H9 (cell line): Measurements from ENCODE around the gene TSPAN1. TPM values are rescaled to one million over a fixed set of nuclear protein-coding genes. Genes with fewer than 3 reads are reported as not detected.

Experiments used
- DNase-seq: peaks from one replicate; pipeline ENCODE4 v3.0.0-alpha.2; 2017
- H2AFZ ChIP-seq: one replicate; pipeline ENCODE4 v1.6.1; 2013; ENCODE audit warnings: mild to moderate bottlenecking, low read length, control low read depth, moderate library complexity
- H2AK5ac ChIP-seq: 2 replicates; pipeline ENCODE4 v1.6.1; 2013; ENCODE audit warnings: low read length, control low read depth, mixed read lengths; ENCODE audit not compliant: insufficient read length
- H2BK120ac ChIP-seq: one replicate; pipeline ENCODE4 v1.6.1; 2013; ENCODE audit warnings: low read depth, mild to moderate bottlenecking, low read length, control low read depth, inconsistent platforms; ENCODE audit not compliant: poor library complexity, severe bottlenecking
- H2BK12ac ChIP-seq: 2 replicates; pipeline ENCODE4 v1.6.1; 2013; ENCODE audit warnings: low read length, control low read depth, mixed read lengths, low read depth; ENCODE audit not compliant: insufficient read length
- H2BK15ac ChIP-seq: 2 replicates; pipeline ENCODE4 v1.6.1; 2013; ENCODE audit warnings: low read depth, low read length, control low read depth
- H2BK20ac ChIP-seq: one replicate; pipeline ENCODE4 v1.6.1; 2013; ENCODE audit warnings: low read depth, mild to moderate bottlenecking, low read length, control low read depth, inconsistent platforms; ENCODE audit not compliant: poor library complexity, severe bottlenecking
- H2BK5ac ChIP-seq: 2 replicates; pipeline ENCODE4 v1.6.1; 2013; ENCODE audit warnings: low read length, control low read depth, mixed read lengths; ENCODE audit not compliant: insufficient read length
- H3K14ac ChIP-seq: 2 replicates; pipeline ENCODE4 v1.6.1; 2013; ENCODE audit warnings: low read length, control low read depth; ENCODE audit not compliant: insufficient read depth
- H3K18ac ChIP-seq: 2 replicates; pipeline ENCODE4 v1.6.1; 2013; ENCODE audit warnings: low read depth, mild to moderate bottlenecking, mixed read lengths, low read length, control low read depth; ENCODE audit not compliant: insufficient read length
- H3K23ac ChIP-seq: 2 replicates; pipeline ENCODE4 v1.6.1; 2013; ENCODE audit warnings: low read length, control low read depth, mixed read lengths, low read depth; ENCODE audit not compliant: insufficient read length
- H3K23me2 ChIP-seq: 2 replicates; pipeline ENCODE4 v1.6.1; 2013; ENCODE audit warnings: low read depth, mild to moderate bottlenecking, mixed read lengths, low read length, control low read depth; ENCODE audit not compliant: insufficient read length, poor library complexity, severe bottlenecking
- H3K27ac ChIP-seq: 2 replicates; pipeline ENCODE4 v1.5.1; 2013; ENCODE audit warnings: low read length, control low read depth, mixed read lengths, low read depth; ENCODE audit not compliant: insufficient read length
- H3K27me3 ChIP-seq: 2 replicates; pipeline ENCODE4 v1.6.1; 2013; ENCODE audit warnings: low read length, control low read depth, inconsistent platforms; ENCODE audit not compliant: insufficient read depth
- H3K4ac ChIP-seq: 2 replicates; pipeline ENCODE4 v1.6.1; 2013; ENCODE audit warnings: low read depth, mild to moderate bottlenecking, control low read depth, inconsistent platforms, low read length, moderate library complexity
- H3K4me1 ChIP-seq: 2 replicates; pipeline ENCODE4 v1.6.1; 2013; ENCODE audit warnings: low read length, control low read depth, inconsistent platforms; ENCODE audit not compliant: insufficient read depth
- H3K4me2 ChIP-seq: 2 replicates; pipeline ENCODE4 v1.6.1; 2013; ENCODE audit warnings: low read length, control low read depth, mixed read lengths; ENCODE audit not compliant: insufficient read length, insufficient read depth
- H3K56ac ChIP-seq: 2 replicates; pipeline ENCODE4 v1.6.1; 2013; ENCODE audit warnings: low read depth, mild to moderate bottlenecking, mixed read lengths, low read length, control low read depth; ENCODE audit not compliant: insufficient read length
- H3K79me1 ChIP-seq: 2 replicates; pipeline ENCODE4 v1.6.1; 2013; ENCODE audit warnings: low read depth, mild to moderate bottlenecking, moderate library complexity, low read length, control low read depth, inconsistent platforms; ENCODE audit not compliant: insufficient read depth, poor library complexity, severe bottlenecking
- H3K79me2 ChIP-seq: 2 replicates; pipeline ENCODE4 v1.6.1; 2013; ENCODE audit warnings: low read length, control low read depth, inconsistent platforms; ENCODE audit not compliant: insufficient read depth
- H3K9ac ChIP-seq: 2 replicates; pipeline ENCODE4 v1.6.1; 2013; ENCODE audit warnings: low read length, control low read depth, mixed read lengths; ENCODE audit not compliant: insufficient read length; ENCODE audit errors: extremely low read depth
- H3K9me3 ChIP-seq: one replicate; pipeline ENCODE4 v1.6.1; 2013; ENCODE audit warnings: low read depth, low read length, inconsistent platforms; ENCODE audit not compliant: control insufficient read depth
- H3T11ph ChIP-seq: one replicate; pipeline ENCODE4 v1.6.1; 2013; ENCODE audit warnings: mild to moderate bottlenecking, low read length, control low read depth, inconsistent platforms
- H4K20me1 ChIP-seq: one replicate; pipeline ENCODE4 v1.6.1; 2013; ENCODE audit not compliant: control insufficient read depth, insufficient read length, insufficient read depth
- H4K5ac ChIP-seq: 2 replicates; pipeline ENCODE4 v1.6.1; 2013; ENCODE audit warnings: low read depth, mild to moderate bottlenecking, mixed read lengths, low read length, control low read depth; ENCODE audit not compliant: insufficient read length
- H4K8ac ChIP-seq: replicated peaks from 2 replicates; pipeline ENCODE4 v1.6.1; 2013; ENCODE audit warnings: low read length, control low read depth, mixed read lengths, low read depth; ENCODE audit not compliant: insufficient read length
- H4K91ac ChIP-seq: 2 replicates; pipeline ENCODE4 v1.6.1; 2013; ENCODE audit warnings: low read depth, mild to moderate bottlenecking, moderate library complexity, mixed read lengths, low read length, control low read depth; ENCODE audit not compliant: insufficient read length
- H3K27ac Mint-ChIP-seq, 3 experiments: 2 replicates in 2 of 3; 3 replicates in 1 of 3; pipeline ENCODE4 v1.8.0; 2020 to 2021; ENCODE audit warnings: mixed read lengths in 3 of 3, mild to moderate bottlenecking in 1 of 3, moderate library complexity in 1 of 3
- H3K27me3 Mint-ChIP-seq: 2 replicates; pipeline ENCODE4 v1.8.0; 2021; ENCODE audit warnings: low read depth, mild to moderate bottlenecking, moderate library complexity, mixed read lengths
- H3K36me3 Mint-ChIP-seq, 3 experiments: 2 replicates in 2 of 3; 3 replicates in 1 of 3; pipeline ENCODE4 v1.8.0; 2020 to 2021; ENCODE audit warnings: low read depth in 3 of 3, mixed read lengths in 3 of 3; ENCODE audit not compliant: insufficient read depth in 1 of 3
- H3K4me1 Mint-ChIP-seq, 2 experiments: 2 replicates each; pipeline ENCODE4 v1.8.0; 2020; ENCODE audit warnings: mixed read lengths in 2 of 2
- H3K4me3 Mint-ChIP-seq, 2 experiments: 2 replicates in 1 of 2; 3 replicates in 1 of 2; pipeline ENCODE4 v1.8.0; 2020 to 2021; ENCODE audit warnings: mild to moderate bottlenecking in 2 of 2, mixed read lengths in 2 of 2, moderate library complexity in 1 of 2
- H3K9me3 Mint-ChIP-seq, 2 experiments: 2 replicates in 1 of 2; 3 replicates in 1 of 2; pipeline ENCODE4 v1.8.0; 2020; ENCODE audit warnings: mild to moderate bottlenecking in 2 of 2, mixed read lengths in 2 of 2, moderate library complexity in 1 of 2
- WGBS: extraction: QIAGEN DNeasy Blood & Tissue Kit; methylation state at CpG from one replicate; pipeline ENCODE4 v1.1.7; 2013; ENCODE audit warnings: missing lambda C conversion rate, low lambda C conversion rate, mixed read lengths; ENCODE audit not compliant: insufficient read length; ENCODE audit errors: extremely low coverage; 5-methylcytosine and 5-hydroxymethylcytosine counted together
- total RNA-seq: library from RNA; stranded (reverse); gene quantifications from 2 replicates; pipeline ENCODE4 v1.2.1, GENCODE V29; 2021
- TF ChIP-seq, protein P1 (sequence below): fragments of 200-600 bp; sonication (generic); conservative IDR thresholded peaks from 3 replicates; pipeline ENCODE4 v1.8.0; 2021; ENCODE audit warnings: antibody characterized with exemption, mild to moderate bottlenecking

Gene TSPAN1
- total RNA-seq, 1 experiment from 2014 or later, result not detected

DNA sequence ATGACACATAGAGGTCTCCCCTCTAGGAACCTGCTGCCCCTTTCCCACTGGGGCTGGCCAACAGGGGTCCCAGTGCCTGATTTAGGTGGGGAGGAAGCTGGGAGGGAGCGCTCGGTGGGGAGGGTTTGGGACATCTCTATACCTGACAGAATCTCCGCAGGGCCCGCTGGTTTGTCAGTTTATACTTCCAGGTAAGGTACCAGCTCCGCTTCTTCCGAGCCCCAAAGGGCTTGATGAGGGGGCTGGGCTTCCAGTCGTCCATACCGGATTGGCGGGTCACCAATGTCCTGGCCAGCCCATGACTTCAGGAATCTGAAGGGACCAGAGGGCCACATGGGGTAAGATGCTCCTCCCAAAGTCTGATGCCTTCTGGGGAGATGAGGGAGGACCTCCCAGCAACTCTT, 22.7 kb downstream of the TSPAN1 start:
- Histone ChIP-seq H3K79me2 (no peaks in the 10 kb centered on the region), H3K23me2 (peaks cover 7% of the 10 kb centered on the region), H3T11ph (no peak overlapping the region), H3K27ac (no peak overlapping the region), H2BK120ac (no peak overlapping the region), H3K14ac (no peak overlapping the region), H2BK5ac (no peak overlapping the region), H2BK20ac (no peak overlapping the region), H3K9ac (no peak overlapping the region), H3K4ac (no peak overlapping the region), H3K56ac (no peak overlapping the region), H2BK15ac (no peak overlapping the region), H3K18ac (no peak overlapping the region), H2BK12ac (no peak overlapping the region), H3K4me2 (peak overlapping the region; percentile 72), H3K23ac (no peak overlapping the region), H3K9me3 (no peaks in the 10 kb centered on the region), H2AK5ac (no peak overlapping the region), H3K4me1 (no peaks in the 10 kb centered on the region), H3K27me3 (no peaks in the 10 kb centered on the region), H4K5ac (no peak overlapping the region), H4K8ac (no peak overlapping the region), H4K20me1 (no peaks in the 10 kb centered on the region), H2AFZ (no peak overlapping the region), H4K91ac (no peak overlapping the region), H3K79me1 (no peaks in the 10 kb centered on the region)
- Mint-ChIP-seq H3K36me3 (peaks cover 5 to 24% (median 20%) of the 10 kb centered on the region in 3 experiments), H3K9me3 (no peaks in the 10 kb centered on the region), H3K4me1 (peaks cover 10 to 21% of the 10 kb centered on the region in 2 experiments), H3K27ac (peak overlapping the region in 1 of 3 experiments; percentile 82; a peak in 1 of 7 replicates), H3K27me3 (no peaks in the 10 kb centered on the region; the same call in 1 of the 2 replicates), H3K4me3 (peak overlapping the region; percentile 81 to 89)
- DNase-seq, result peak; percentile 53
- WGBS, result no CpG with 5 or more reads among the region's 9 CpGs
- TF ChIP-seq, protein P1, sequence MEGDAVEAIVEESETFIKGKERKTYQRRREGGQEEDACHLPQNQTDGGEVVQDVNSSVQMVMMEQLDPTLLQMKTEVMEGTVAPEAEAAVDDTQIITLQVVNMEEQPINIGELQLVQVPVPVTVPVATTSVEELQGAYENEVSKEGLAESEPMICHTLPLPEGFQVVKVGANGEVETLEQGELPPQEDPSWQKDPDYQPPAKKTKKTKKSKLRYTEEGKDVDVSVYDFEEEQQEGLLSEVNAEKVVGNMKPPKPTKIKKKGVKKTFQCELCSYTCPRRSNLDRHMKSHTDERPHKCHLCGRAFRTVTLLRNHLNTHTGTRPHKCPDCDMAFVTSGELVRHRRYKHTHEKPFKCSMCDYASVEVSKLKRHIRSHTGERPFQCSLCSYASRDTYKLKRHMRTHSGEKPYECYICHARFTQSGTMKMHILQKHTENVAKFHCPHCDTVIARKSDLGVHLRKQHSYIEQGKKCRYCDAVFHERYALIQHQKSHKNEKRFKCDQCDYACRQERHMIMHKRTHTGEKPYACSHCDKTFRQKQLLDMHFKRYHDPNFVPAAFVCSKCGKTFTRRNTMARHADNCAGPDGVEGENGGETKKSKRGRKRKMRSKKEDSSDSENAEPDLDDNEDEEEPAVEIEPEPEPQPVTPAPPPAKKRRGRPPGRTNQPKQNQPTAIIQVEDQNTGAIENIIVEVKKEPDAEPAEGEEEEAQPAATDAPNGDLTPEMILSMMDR, result no peak
